Muscle of arm (tissue), 12 donors: ENCODE data around the gene SLC6A17. TPM values are rescaled to one million over a fixed set of nuclear protein-coding genes. Genes with fewer than 3 reads are reported as not detected.

Experiments
- DNase-seq: peaks from one replicate; pipeline ENCODE4 v3.0.0-alpha.2; 2013
- polyA plus RNA-seq, 12 donors: library from polyadenylated mRNA; unstranded; fragments of 120-200 nt; gene quantifications; one replicate each; pipeline ENCODE4 v1.2.1, GENCODE V29; 2013; ENCODE audit not compliant: insufficient read length in 12 of 12

SLC6A17 gene
- polyA plus RNA-seq, 12 donors = 0.32 to 2.2 (median 0.45) TPM; not detected in 2

- DNase-seq = no peak
Measured at GRCh38 chr1:110173466-110174105, 23.3 kb downstream of the SLC6A17 start.

- no peak for DNase-seq
Measured at GRCh38 chr1:110174961-110175360, 24.7 kb downstream of the SLC6A17 start.

- DNase-seq = no peak
Measured at GRCh38 chr1:110176299-110176956, 26.1 kb downstream of the SLC6A17 start.

- no peak for DNase-seq
Measured at GRCh38 chr1:110177775-110178174, 27.5 kb downstream of the SLC6A17 start.

- DNase-seq = no peak
Measured at GRCh38 chr1:110183642-110184167, 33.4 kb downstream of the SLC6A17 start.

GRCh38 chr1:110184446-110184845 is 34.2 kb downstream of the SLC6A17 start:
- no peak for DNase-seq

GRCh38 chr1:110185181-110185580 is 34.9 kb downstream of the SLC6A17 start:
- DNase-seq = no peak

- DNase-seq = no peak
Measured at GRCh38 chr1:110186558-110186957, 36.3 kb downstream of the SLC6A17 start.

GRCh38 chr1:110187139-110187890 is 37.0 kb downstream of the SLC6A17 start:
- DNase-seq = no peak

GRCh38 chr1:110188035-110188618 is 37.8 kb downstream of the SLC6A17 start:
- DNase-seq = no peak

GRCh38 chr1:110189181-110189580 is 38.9 kb downstream of the SLC6A17 start:
- no peak for DNase-seq

- DNase-seq = no peak
Measured at GRCh38 chr1:110190282-110190929, 40.1 kb downstream of the SLC6A17 start.

- no peak for DNase-seq
Measured at GRCh38 chr1:110192541-110192940, 42.2 kb downstream of the SLC6A17 start.

GRCh38 chr1:110195196-110195595 is 44.9 kb downstream of the SLC6A17 start:
- DNase-seq = no peak

- DNase-seq = no peak
Measured at GRCh38 chr1:110196917-110197765, 46.8 kb downstream of the SLC6A17 start.

- DNase-seq = no peak
Measured at GRCh38 chr1:110197905-110198629, 47.8 kb downstream of the SLC6A17 start.

GRCh38 chr1:110198746-110199145 is 48.5 kb downstream of the SLC6A17 start:
- no peak for DNase-seq

- no peak for DNase-seq
Measured at GRCh38 chr1:110200190-110200589, 49.9 kb downstream of the SLC6A17 start.

GRCh38 chr1:110200666-110201065 is 50.4 kb downstream of the SLC6A17 start:
- no peak for DNase-seq
